CD4-positive, alpha-beta T cell treated with Interleukin-17A for 4 hours (primary cell): Measurements from ENCODE around the gene SKIC3.

ENCODE experiments used
- DNase-seq: peaks from one replicate; pipeline ENCODE4 v3.0.0-alpha.2; 2020; ENCODE audit warnings: mixed read lengths

Gene SKIC3

GRCh38 chr5:95554647-95555548, at the start of gene SKIC3, which contains the start of gene ARSK:
SKIC3 (minus strand) TSS chr5:95554977; CDS start chr5:95547150, 7,827 bp downstream.
ARSK (plus strand) TSS chr5:95555101; CDS start chr5:95555279, 178 bp downstream.
- DNase-seq = peak; percentile 93

GRCh38 chr5:95600557-95600956, 45.8 kb upstream of the SKIC3 start:
- DNase-seq = no peak

- DNase-seq = no peak
Observed at GRCh38 chr5:95599252-95599651, 44.5 kb upstream of the SKIC3 start.

- DNase-seq = no peak
Observed at GRCh38 chr5:95595289-95595931, 40.6 kb upstream of the SKIC3 start.

GRCh38 chr5:95591490-95591901, 36.7 kb upstream of the SKIC3 start:
- no peak for DNase-seq

- DNase-seq = no peak
Observed at GRCh38 chr5:95590880-95591279, 36.1 kb upstream of the SKIC3 start.

- DNase-seq = no peak
Observed at GRCh38 chr5:95583992-95584391, 29.2 kb upstream of the SKIC3 start.

GRCh38 chr5:95581576-95581975, 26.8 kb upstream of the SKIC3 start:
- no peak for DNase-seq

GRCh38 chr5:95572016-95572415, 17.2 kb upstream of the SKIC3 start:
- no peak for DNase-seq

- no peak for DNase-seq
Observed at GRCh38 chr5:95565280-95565920, 10.6 kb upstream of the SKIC3 start.

- no peak for DNase-seq
Observed at GRCh38 chr5:95564450-95564849, 9.7 kb upstream of the SKIC3 start.

GRCh38 chr5:95563367-95563766, 8.6 kb upstream of the SKIC3 start:
- no peak for DNase-seq

GRCh38 chr5:95562282-95562681, 7.5 kb upstream of the SKIC3 start:
- no peak for DNase-seq

GRCh38 chr5:95557841-95558240, 3.1 kb upstream of the SKIC3 start:
- no peak for DNase-seq

GRCh38 chr5:95555553-95555952, 776 bp upstream of the SKIC3 start:
- DNase-seq = no peak

- no peak for DNase-seq
Observed at GRCh38 chr5:95554331-95554646, 488 bp downstream of the SKIC3 start.

GRCh38 chr5:95549030-95549429, 5.7 kb downstream of the SKIC3 start:
- DNase-seq = no peak

GRCh38 chr5:95543017-95543705, 11.6 kb downstream of the SKIC3 start:
- DNase-seq = no peak

GRCh38 chr5:95537501-95537900, 17.3 kb downstream of the SKIC3 start:
- DNase-seq = no peak

- no peak for DNase-seq
Observed at GRCh38 chr5:95533761-95534160, 21.0 kb downstream of the SKIC3 start.

- no peak for DNase-seq
Observed at GRCh38 chr5:95533106-95533505, 21.7 kb downstream of the SKIC3 start.

GRCh38 chr5:95532415-95532814, 22.4 kb downstream of the SKIC3 start:
- DNase-seq = no peak

GRCh38 chr5:95531491-95531890, 23.3 kb downstream of the SKIC3 start:
- DNase-seq = no peak
